GM23338 (cell line): ENCODE results near the gene SSTR3. TPM values are rescaled to one million over a fixed set of nuclear protein-coding genes. Genes with fewer than 3 reads are reported as not detected.

ENCODE experiments used
- ATAC-seq: fragments of 200-7000 bp; cut with Tn5 transposase; 3 replicates; pipeline ENCODE4 v1.9.1; 2020
- DNase-seq: peaks from one replicate; pipeline ENCODE4 v3.0.0-alpha.2; 2015; ENCODE audit warnings: low spot score
- H2AFZ ChIP-seq: fragments of 200-600 bp; sonication (generic); 2 replicates; pipeline ENCODE4 v1.8.0; 2016; ENCODE audit warnings: antibody characterized with exemption, mild to moderate bottlenecking, moderate library complexity
- H3F3A ChIP-seq: fragments of 200-600 bp; sonication (generic); replicated peaks from 2 replicates; pipeline ENCODE4 v1.8.0; 2017; ENCODE audit warnings: antibody characterized with exemption, mixed run types, low read depth
- H3K27ac ChIP-seq: fragments of 200-600 bp; sonication (generic); 2 replicates; pipeline ENCODE4 v1.6.1; 2016; ENCODE audit warnings: low read depth
- H3K27me3 ChIP-seq: fragments of 200-600 bp; sonication (generic); 2 replicates; pipeline ENCODE4 v1.8.0; 2016; ENCODE audit warnings: mild to moderate bottlenecking, mixed run types, moderate library complexity; ENCODE audit not compliant: insufficient read depth
- H3K36me3 ChIP-seq: fragments of 200-600 bp; sonication (generic); 2 replicates; pipeline ENCODE4 v1.8.0; 2016; ENCODE audit warnings: mild to moderate bottlenecking; ENCODE audit not compliant: insufficient read depth
- H3K4me1 ChIP-seq: fragments of 200-600 bp; sonication (generic); 2 replicates; pipeline ENCODE4 v1.8.0; 2016; ENCODE audit warnings: mild to moderate bottlenecking, moderate library complexity; ENCODE audit not compliant: insufficient read depth
- H3K4me2 ChIP-seq: fragments of 200-600 bp; sonication (generic); 2 replicates; pipeline ENCODE4 v1.7.1; 2017; ENCODE audit warnings: mixed run types
- H3K4me3 ChIP-seq: fragments of 200-600 bp; sonication (generic); 2 replicates; pipeline ENCODE4 v1.6.1; 2016; ENCODE audit warnings: mixed run types
- H3K79me2 ChIP-seq: fragments of 200-600 bp; sonication (generic); replicated peaks from 2 replicates; pipeline ENCODE4 v1.8.0; 2017; ENCODE audit warnings: mild to moderate bottlenecking; ENCODE audit not compliant: insufficient read depth
- H3K9me2 ChIP-seq: fragments of 200-600 bp; sonication (generic); 2 replicates; pipeline ENCODE4 v1.8.0; 2017; ENCODE audit not compliant: insufficient read depth
- H4K20me1 ChIP-seq: fragments of 200-600 bp; sonication (generic); replicated peaks from 2 replicates; pipeline ENCODE4 v1.8.0; 2017; ENCODE audit warnings: mild to moderate bottlenecking; ENCODE audit not compliant: insufficient read depth
- H3K27ac Mint-ChIP-seq: 2 replicates; pipeline ENCODE4 v1.8.0; 2020; ENCODE audit warnings: inconsistent platforms, mild to moderate bottlenecking, moderate library complexity, mixed read lengths
- H3K27me3 Mint-ChIP-seq: 3 replicates; pipeline ENCODE4 v1.8.0; 2022; ENCODE audit warnings: low read depth, mild to moderate bottlenecking, moderate library complexity, mixed read lengths, inconsistent platforms; ENCODE audit not compliant: insufficient read depth, poor library complexity
- H3K36me3 Mint-ChIP-seq: 3 replicates; pipeline ENCODE4 v1.8.0; 2021; ENCODE audit warnings: low read depth, mild to moderate bottlenecking, inconsistent platforms, moderate library complexity, mixed read lengths
- H3K4me1 Mint-ChIP-seq: 3 replicates; pipeline ENCODE4 v1.8.0; 2020; ENCODE audit warnings: mild to moderate bottlenecking, inconsistent platforms, mixed read lengths
- H3K4me3 Mint-ChIP-seq: 3 replicates; pipeline ENCODE4 v1.8.0; 2021; ENCODE audit warnings: moderate library complexity, mild to moderate bottlenecking, inconsistent platforms, mixed read lengths
- H3K9me3 Mint-ChIP-seq: 3 replicates; pipeline ENCODE4 v1.8.0; 2020; ENCODE audit warnings: moderate library complexity, mild to moderate bottlenecking, inconsistent platforms, mixed read lengths
- CREB1 ChIP-seq: fragments of 250-450 bp; sonication (Bioruptor Pico); IDR thresholded peaks from 2 replicates; pipeline ENCODE4 v1.5.0; 2020; ENCODE audit warnings: low read depth, mild to moderate bottlenecking, moderate library complexity
- EZH2 ChIP-seq: fragments of 200-600 bp; sonication (generic); IDR thresholded peaks from one replicate; pipeline ENCODE4 v1.8.0; 2017; ENCODE audit warnings: antibody characterized with exemption, mild to moderate bottlenecking, low read depth; ENCODE audit not compliant: unreplicated experiment
- JUNB ChIP-seq: IDR thresholded peaks from one replicate; pipeline ENCODE4 v1.6.1; 2016; ENCODE audit warnings: antibody characterized with exemption; ENCODE audit not compliant: unreplicated experiment
- NANOG ChIP-seq: IDR thresholded peaks from 2 replicates; pipeline ENCODE4 v1.6.1; 2016; ENCODE audit warnings: antibody characterized with exemption, borderline replicate concordance
- STAT1 ChIP-seq: IDR thresholded peaks from one replicate; pipeline ENCODE4 v1.6.1; 2016; ENCODE audit warnings: antibody characterized with exemption; ENCODE audit not compliant: unreplicated experiment
- ZNF114 ChIP-seq: fragments of 250-450 bp; sonication (Bioruptor Pico); IDR thresholded peaks from 2 replicates; pipeline ENCODE4 v1.5.0; 2020; ENCODE audit warnings: mild to moderate bottlenecking, moderate library complexity
- ZNF331 ChIP-seq: fragments of 250-450 bp; sonication (Bioruptor Pico); IDR thresholded peaks from 2 replicates; pipeline ENCODE4 v1.5.0; 2020; ENCODE audit warnings: low read depth, mild to moderate bottlenecking, moderate library complexity
- polyA plus RNA-seq: library from polyadenylated mRNA; unstranded; fragments of >200 nt; fragmentation: Nextera tagmentation; extraction: Ambion mirVana; gene quantifications from 2 replicates; pipeline ENCODE4 v1.2.1, GENCODE V29; 2016
- total RNA-seq: library from RNA; depleted of rRNA; stranded (reverse); fragments of >200 nt; shearing (Covaris generic); gene quantifications from 2 replicates; pipeline ENCODE4 v1.2.3, GENCODE V29; 2014
- TF ChIP-seq, protein P1 (sequence below): IDR thresholded peaks from 2 replicates; pipeline ENCODE4 v1.6.1; 2016; ENCODE audit warnings: antibody characterized with exemption
- TF ChIP-seq, protein P2 (sequence below): fragments of 250-450 bp; sonication (Bioruptor Pico); IDR thresholded peaks from 2 replicates; pipeline ENCODE4 v1.5.0; 2020; ENCODE audit warnings: mild to moderate bottlenecking, moderate library complexity
- TF ChIP-seq, protein P3 (sequence below), 2 experiments: fragments of 200-600 bp in 1 of 2; sonication (generic) in 1 of 2; conservative IDR thresholded peaks; 2 replicates each; pipeline versions ENCODE4 v1.5.1 to v1.6.1; 2016 to 2017; ENCODE audit warnings: antibody characterized with exemption in 2 of 2, low read depth in 2 of 2, mild to moderate bottlenecking in 2 of 2, moderate library complexity in 1 of 2

The SSTR3 gene
- total and polyA plus RNA-seq, 2 experiments from 2014 or later = 0.66 TPM; not detected in 1

DNA sequence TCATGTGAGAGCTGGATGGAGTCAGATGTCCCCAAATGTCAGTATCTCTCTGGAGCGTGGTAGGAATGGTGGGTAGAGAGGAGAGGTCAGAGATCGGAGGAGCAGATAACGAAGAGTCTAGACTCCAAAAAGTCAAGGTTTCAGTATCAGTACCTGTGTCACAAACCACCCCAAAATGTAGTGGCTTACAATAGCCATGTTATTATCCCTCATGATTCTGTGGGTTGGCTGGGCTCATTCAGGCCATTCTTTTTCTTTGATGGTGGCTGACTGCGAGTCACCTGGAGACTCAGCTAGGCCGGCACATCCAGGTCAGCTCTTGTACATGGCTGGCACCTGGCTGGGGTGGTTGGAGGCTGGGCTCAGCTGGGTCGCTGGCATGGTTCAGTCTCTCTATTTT, 7.3 kb upstream of the SSTR3 start:
- peaks cover 11% of the 10 kb centered on the region; the same call in 2 of the 3 replicates for H3K9me3 Mint-ChIP-seq
- DNase-seq (no peak), ATAC-seq (no peak)
- Histone ChIP-seq H3K27ac (no peak overlapping the region), H3K4me2 (no peak overlapping the region), H3K27me3 (no peaks in the 10 kb centered on the region), H4K20me1 (no peaks in the 10 kb centered on the region), H3K36me3 (no peaks in the 10 kb centered on the region), H3K79me2 (no peaks in the 10 kb centered on the region), H3K9me2 (no peaks in the 10 kb centered on the region), H3K4me3 (no peak overlapping the region), H3K4me1 (no peaks in the 10 kb centered on the region), H2AFZ (no peak overlapping the region), H3F3A (no peaks in the 10 kb centered on the region)
- no peak overlapping the region for H3K4me3 Mint-ChIP-seq
- H3K27me3 Mint-ChIP-seq = peaks cover 13% of the 10 kb centered on the region
- H3K4me1 Mint-ChIP-seq = peaks cover 7% of the 10 kb centered on the region
- no peak for TF ChIP-seq ZNF114 (CRISPR knock-in tag)
- no peak for TF ChIP-seq JUNB
- no peak for TF ChIP-seq CREB1 (CRISPR knock-in tag)
- TF ChIP-seq, protein P1, sequence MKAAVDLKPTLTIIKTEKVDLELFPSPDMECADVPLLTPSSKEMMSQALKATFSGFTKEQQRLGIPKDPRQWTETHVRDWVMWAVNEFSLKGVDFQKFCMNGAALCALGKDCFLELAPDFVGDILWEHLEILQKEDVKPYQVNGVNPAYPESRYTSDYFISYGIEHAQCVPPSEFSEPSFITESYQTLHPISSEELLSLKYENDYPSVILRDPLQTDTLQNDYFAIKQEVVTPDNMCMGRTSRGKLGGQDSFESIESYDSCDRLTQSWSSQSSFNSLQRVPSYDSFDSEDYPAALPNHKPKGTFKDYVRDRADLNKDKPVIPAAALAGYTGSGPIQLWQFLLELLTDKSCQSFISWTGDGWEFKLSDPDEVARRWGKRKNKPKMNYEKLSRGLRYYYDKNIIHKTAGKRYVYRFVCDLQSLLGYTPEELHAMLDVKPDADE = no peak
- TF ChIP-seq ZNF331 = no peak
- TF ChIP-seq, protein P2, sequence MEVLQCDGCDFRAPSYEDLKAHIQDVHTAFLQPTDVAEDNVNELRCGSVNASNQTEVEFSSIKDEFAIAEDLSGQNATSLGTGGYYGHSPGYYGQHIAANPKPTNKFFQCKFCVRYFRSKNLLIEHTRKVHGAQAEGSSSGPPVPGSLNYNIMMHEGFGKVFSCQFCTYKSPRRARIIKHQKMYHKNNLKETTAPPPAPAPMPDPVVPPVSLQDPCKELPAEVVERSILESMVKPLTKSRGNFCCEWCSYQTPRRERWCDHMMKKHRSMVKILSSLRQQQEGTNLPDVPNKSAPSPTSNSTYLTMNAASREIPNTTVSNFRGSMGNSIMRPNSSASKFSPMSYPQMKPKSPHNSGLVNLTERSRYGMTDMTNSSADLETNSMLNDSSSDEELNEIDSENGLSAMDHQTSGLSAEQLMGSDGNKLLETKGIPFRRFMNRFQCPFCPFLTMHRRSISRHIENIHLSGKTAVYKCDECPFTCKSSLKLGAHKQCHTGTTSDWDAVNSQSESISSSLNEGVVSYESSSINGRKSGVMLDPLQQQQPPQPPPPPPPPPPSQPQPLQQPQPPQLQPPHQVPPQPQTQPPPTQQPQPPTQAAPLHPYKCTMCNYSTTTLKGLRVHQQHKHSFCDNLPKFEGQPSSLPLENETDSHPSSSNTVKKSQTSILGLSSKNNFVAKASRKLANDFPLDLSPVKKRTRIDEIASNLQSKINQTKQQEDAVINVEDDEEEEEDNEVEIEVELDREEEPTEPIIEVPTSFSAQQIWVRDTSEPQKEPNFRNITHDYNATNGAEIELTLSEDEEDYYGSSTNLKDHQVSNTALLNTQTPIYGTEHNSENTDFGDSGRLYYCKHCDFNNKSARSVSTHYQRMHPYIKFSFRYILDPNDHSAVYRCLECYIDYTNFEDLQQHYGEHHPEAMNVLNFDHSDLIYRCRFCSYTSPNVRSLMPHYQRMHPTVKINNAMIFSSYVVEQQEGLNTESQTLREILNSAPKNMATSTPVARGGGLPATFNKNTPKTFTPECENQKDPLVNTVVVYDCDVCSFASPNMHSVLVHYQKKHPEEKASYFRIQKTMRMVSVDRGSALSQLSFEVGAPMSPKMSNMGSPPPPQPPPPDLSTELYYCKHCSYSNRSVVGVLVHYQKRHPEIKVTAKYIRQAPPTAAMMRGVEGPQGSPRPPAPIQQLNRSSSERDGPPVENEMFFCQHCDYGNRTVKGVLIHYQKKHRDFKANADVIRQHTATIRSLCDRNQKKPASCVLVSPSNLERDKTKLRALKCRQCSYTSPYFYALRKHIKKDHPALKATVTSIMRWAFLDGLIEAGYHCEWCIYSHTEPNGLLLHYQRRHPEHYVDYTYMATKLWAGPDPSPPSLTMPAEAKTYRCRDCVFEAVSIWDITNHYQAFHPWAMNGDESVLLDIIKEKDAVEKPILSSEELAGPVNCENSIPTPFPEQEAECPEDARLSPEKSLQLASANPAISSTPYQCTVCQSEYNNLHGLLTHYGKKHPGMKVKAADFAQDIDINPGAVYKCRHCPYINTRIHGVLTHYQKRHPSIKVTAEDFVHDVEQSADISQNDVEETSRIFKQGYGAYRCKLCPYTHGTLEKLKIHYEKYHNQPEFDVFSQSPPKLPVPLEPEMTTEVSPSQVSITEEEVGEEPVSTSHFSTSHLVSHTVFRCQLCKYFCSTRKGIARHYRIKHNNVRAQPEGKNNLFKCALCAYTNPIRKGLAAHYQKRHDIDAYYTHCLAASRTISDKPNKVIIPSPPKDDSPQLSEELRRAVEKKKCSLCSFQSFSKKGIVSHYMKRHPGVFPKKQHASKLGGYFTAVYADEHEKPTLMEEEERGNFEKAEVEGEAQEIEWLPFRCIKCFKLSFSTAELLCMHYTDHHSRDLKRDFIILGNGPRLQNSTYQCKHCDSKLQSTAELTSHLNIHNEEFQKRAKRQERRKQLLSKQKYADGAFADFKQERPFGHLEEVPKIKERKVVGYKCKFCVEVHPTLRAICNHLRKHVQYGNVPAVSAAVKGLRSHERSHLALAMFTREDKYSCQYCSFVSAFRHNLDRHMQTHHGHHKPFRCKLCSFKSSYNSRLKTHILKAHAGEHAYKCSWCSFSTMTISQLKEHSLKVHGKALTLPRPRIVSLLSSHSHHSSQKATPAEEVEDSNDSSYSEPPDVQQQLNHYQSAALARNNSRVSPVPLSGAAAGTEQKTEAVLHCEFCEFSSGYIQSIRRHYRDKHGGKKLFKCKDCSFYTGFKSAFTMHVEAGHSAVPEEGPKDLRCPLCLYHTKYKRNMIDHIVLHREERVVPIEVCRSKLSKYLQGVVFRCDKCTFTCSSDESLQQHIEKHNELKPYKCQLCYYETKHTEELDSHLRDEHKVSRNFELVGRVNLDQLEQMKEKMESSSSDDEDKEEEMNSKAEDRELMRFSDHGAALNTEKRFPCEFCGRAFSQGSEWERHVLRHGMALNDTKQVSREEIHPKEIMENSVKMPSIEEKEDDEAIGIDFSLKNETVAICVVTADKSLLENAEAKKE (CRISPR knock-in tag) = no peak
- TF ChIP-seq EZH2 = no peak
- TF ChIP-seq, protein P3, sequence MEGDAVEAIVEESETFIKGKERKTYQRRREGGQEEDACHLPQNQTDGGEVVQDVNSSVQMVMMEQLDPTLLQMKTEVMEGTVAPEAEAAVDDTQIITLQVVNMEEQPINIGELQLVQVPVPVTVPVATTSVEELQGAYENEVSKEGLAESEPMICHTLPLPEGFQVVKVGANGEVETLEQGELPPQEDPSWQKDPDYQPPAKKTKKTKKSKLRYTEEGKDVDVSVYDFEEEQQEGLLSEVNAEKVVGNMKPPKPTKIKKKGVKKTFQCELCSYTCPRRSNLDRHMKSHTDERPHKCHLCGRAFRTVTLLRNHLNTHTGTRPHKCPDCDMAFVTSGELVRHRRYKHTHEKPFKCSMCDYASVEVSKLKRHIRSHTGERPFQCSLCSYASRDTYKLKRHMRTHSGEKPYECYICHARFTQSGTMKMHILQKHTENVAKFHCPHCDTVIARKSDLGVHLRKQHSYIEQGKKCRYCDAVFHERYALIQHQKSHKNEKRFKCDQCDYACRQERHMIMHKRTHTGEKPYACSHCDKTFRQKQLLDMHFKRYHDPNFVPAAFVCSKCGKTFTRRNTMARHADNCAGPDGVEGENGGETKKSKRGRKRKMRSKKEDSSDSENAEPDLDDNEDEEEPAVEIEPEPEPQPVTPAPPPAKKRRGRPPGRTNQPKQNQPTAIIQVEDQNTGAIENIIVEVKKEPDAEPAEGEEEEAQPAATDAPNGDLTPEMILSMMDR (conservative IDR thresholded peaks at IDR 0.05; ENCODE audit: low read depth in 2 of 2) = no peak
- no peak for TF ChIP-seq STAT1
- TF ChIP-seq NANOG = no peak
- no peak overlapping the region for H3K27ac Mint-ChIP-seq
- H3K36me3 Mint-ChIP-seq = no peaks in the 10 kb centered on the region
